ENCODE data around the gene MED22.

DNA sequence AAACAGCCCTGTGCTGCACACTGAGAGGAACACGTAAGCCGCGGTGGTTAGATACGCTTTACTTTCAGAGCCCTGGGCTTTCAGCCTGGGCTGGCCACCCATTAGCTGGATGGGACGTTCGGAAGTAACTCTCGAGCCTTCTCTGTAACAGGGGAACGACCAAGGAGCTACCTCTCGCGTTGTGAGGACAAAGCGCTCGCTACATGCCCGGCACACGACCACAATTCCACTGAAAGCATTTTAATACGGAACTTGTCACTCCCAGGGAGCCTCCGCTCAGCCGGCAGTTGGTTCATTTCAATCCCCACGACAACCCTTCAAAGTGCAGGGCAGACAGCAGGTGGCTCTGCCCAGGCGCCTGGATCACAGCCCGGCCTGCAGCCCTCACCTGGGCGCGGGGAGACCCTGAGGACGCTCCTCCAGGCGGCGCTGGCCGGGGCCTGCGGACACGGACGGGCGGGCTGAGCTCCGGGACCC, 8.0 kb upstream of the MED22 start:
- TF ChIP-seq, protein P1, sequence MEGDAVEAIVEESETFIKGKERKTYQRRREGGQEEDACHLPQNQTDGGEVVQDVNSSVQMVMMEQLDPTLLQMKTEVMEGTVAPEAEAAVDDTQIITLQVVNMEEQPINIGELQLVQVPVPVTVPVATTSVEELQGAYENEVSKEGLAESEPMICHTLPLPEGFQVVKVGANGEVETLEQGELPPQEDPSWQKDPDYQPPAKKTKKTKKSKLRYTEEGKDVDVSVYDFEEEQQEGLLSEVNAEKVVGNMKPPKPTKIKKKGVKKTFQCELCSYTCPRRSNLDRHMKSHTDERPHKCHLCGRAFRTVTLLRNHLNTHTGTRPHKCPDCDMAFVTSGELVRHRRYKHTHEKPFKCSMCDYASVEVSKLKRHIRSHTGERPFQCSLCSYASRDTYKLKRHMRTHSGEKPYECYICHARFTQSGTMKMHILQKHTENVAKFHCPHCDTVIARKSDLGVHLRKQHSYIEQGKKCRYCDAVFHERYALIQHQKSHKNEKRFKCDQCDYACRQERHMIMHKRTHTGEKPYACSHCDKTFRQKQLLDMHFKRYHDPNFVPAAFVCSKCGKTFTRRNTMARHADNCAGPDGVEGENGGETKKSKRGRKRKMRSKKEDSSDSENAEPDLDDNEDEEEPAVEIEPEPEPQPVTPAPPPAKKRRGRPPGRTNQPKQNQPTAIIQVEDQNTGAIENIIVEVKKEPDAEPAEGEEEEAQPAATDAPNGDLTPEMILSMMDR (optimal IDR thresholded peaks at IDR 0.05 in 1 of 3, IDR thresholded peaks at IDR 0.05 in 1 of 3, conservative IDR thresholded peaks at IDR 0.05 in 1 of 3; ENCODE audit: extremely low read depth in 1 of 3, insufficient read depth in 2 of 3, low read length in 3 of 3) = no peak
- no peak for TF ChIP-seq EZH2 (IDR thresholded peaks at IDR 0.05; ENCODE audit: low read length)
